ENCODE measurements around the gene WHRN.

GRCh38 chr9:114433720-114434255 is 71.5 kb downstream of the WHRN start:
- TF ChIP-seq CTCF (optimal IDR thresholded peaks at IDR 0.05 in 1 of 3, IDR thresholded peaks at IDR 0.05 in 1 of 3, conservative IDR thresholded peaks at IDR 0.05 in 1 of 3; ENCODE audit: extremely low read depth in 1 of 3, insufficient read depth in 2 of 3, low read length in 3 of 3): no peak
- no peak for TF ChIP-seq EZH2 (IDR thresholded peaks at IDR 0.05; ENCODE audit: low read length)

Measured in keratinocyte (primary cell).